ENCODE measurements around the gene KCNT2.

GRCh38 chr1:196193896-196194559 lies 414.2 kb downstream of the KCNT2 start:
- TF ChIP-seq EP300 (IDR thresholded peaks at IDR 0.05) (no peak), POLR2A (IDR thresholded peaks at IDR 0.05) (no peak)

Measured in sigmoid colon (tissue), 4 donors.